ENCODE measurements around the gene NAPSA.
"Not testable (repeated sequence)": the region's sequence is repeated elsewhere in the genome, so short reads cannot be mapped to it uniquely, and the experiment has no call there.

Gene NAPSA

GRCh38 chr19:50361290-50362029 lies 4.0 kb downstream of the NAPSA start:
- H3K4me3 ChIP-seq (ENCODE audit: low read length in 2 of 2) = no peak overlapping the region
- H3K27me3 ChIP-seq (ENCODE audit: control insufficient read depth in 2 of 2, insufficient read depth in 2 of 2, low read length in 2 of 2) = no peaks in the 10 kb centered on the region
- H3K36me3 ChIP-seq (ENCODE audit: control insufficient read depth in 2 of 2, insufficient read depth in 2 of 2, low read length in 2 of 2) = no peaks in the 10 kb centered on the region
- no peak overlapping the region for H3K27ac ChIP-seq (ENCODE audit: low read depth in 2 of 2, low read length in 2 of 2)
- peaks cover 8 to 9% of the 10 kb centered on the region in 2 donors for H3K4me1 ChIP-seq (ENCODE audit: control insufficient read depth in 2 of 2, insufficient read depth in 2 of 2, low read length in 2 of 2)
- H3K9ac ChIP-seq (ENCODE audit: low read depth in 1 of 2, low read length in 2 of 2) = no peak overlapping the region
- no peaks in the 10 kb centered on the region for H3K9me3 ChIP-seq (ENCODE audit: control insufficient read depth in 2 of 2, low read length in 2 of 2)

- H3K36me3 ChIP-seq (ENCODE audit: control insufficient read depth in 2 of 2, insufficient read depth in 2 of 2, low read length in 2 of 2) = no peaks in the 10 kb centered on the region
- H3K9ac ChIP-seq (ENCODE audit: low read depth in 1 of 2, low read length in 2 of 2) = no peak overlapping the region
- no peaks in the 10 kb centered on the region for H3K9me3 ChIP-seq (ENCODE audit: control insufficient read depth in 2 of 2, low read length in 2 of 2)
- H3K27me3 ChIP-seq (ENCODE audit: control insufficient read depth in 2 of 2, insufficient read depth in 2 of 2, low read length in 2 of 2) = no peaks in the 10 kb centered on the region
- H3K4me1 ChIP-seq (ENCODE audit: control insufficient read depth in 2 of 2, insufficient read depth in 2 of 2, low read length in 2 of 2) = peaks cover 8 to 9% of the 10 kb centered on the region in 2 donors
- no peak overlapping the region for H3K27ac ChIP-seq (ENCODE audit: low read depth in 2 of 2, low read length in 2 of 2)
- no peak overlapping the region for H3K4me3 ChIP-seq (ENCODE audit: low read length in 2 of 2)
Observed at GRCh38 chr19:50359328-50359818, 6.1 kb downstream of the NAPSA start.

GRCh38 chr19:50358483-50359327 lies 6.7 kb downstream of the NAPSA start:
- peak overlapping the region; percentile 42 to 81 for H3K27ac ChIP-seq (ENCODE audit: low read depth in 2 of 2, low read length in 2 of 2)
- H3K36me3 ChIP-seq (ENCODE audit: control insufficient read depth in 2 of 2, insufficient read depth in 2 of 2, low read length in 2 of 2) = no peaks in the 10 kb centered on the region
- H3K9me3 ChIP-seq (ENCODE audit: control insufficient read depth in 2 of 2, low read length in 2 of 2) = no peaks in the 10 kb centered on the region
- peaks cover 8 to 9% of the 10 kb centered on the region in 2 donors for H3K4me1 ChIP-seq (ENCODE audit: control insufficient read depth in 2 of 2, insufficient read depth in 2 of 2, low read length in 2 of 2)
- no peaks in the 10 kb centered on the region for H3K27me3 ChIP-seq (ENCODE audit: control insufficient read depth in 2 of 2, insufficient read depth in 2 of 2, low read length in 2 of 2)
- H3K4me3 ChIP-seq (ENCODE audit: low read length in 2 of 2) = peak overlapping the region; percentile 65 to 73
- peak overlapping the region; percentile 34 to 54 for H3K9ac ChIP-seq (ENCODE audit: low read depth in 1 of 2, low read length in 2 of 2)

GRCh38 chr19:50357178-50358100 lies 8.0 kb downstream of the NAPSA start:
- H3K9ac ChIP-seq (ENCODE audit: low read depth in 1 of 2, low read length in 2 of 2) = peak overlapping the region; percentile 70 to 73
- H3K4me3 ChIP-seq (ENCODE audit: low read length in 2 of 2) = peak overlapping the region; percentile 65 to 78
- no peaks in the 10 kb centered on the region for H3K9me3 ChIP-seq (ENCODE audit: control insufficient read depth in 2 of 2, low read length in 2 of 2)
- H3K27me3 ChIP-seq (ENCODE audit: control insufficient read depth in 2 of 2, insufficient read depth in 2 of 2, low read length in 2 of 2) = no peaks in the 10 kb centered on the region
- H3K36me3 ChIP-seq (ENCODE audit: control insufficient read depth in 2 of 2, insufficient read depth in 2 of 2, low read length in 2 of 2) = no peaks in the 10 kb centered on the region
- H3K4me1 ChIP-seq (ENCODE audit: control insufficient read depth in 2 of 2, insufficient read depth in 2 of 2, low read length in 2 of 2) = peaks cover 8 to 9% of the 10 kb centered on the region in 2 donors
- peak overlapping the region; percentile 72 to 81 for H3K27ac ChIP-seq (ENCODE audit: low read depth in 2 of 2, low read length in 2 of 2)

- H3K4me3 ChIP-seq (ENCODE audit: low read length in 2 of 2) = no peak overlapping the region
- peak overlapping the region in 1 of 2 donors; percentile 70 for H3K9ac ChIP-seq (ENCODE audit: low read depth in 1 of 2, low read length in 2 of 2)
- no peaks in the 10 kb centered on the region for H3K27me3 ChIP-seq (ENCODE audit: control insufficient read depth in 2 of 2, insufficient read depth in 2 of 2, low read length in 2 of 2)
- H3K27ac ChIP-seq (ENCODE audit: low read depth in 2 of 2, low read length in 2 of 2) = no peak overlapping the region
- H3K4me1 ChIP-seq (ENCODE audit: control insufficient read depth in 2 of 2, insufficient read depth in 2 of 2, low read length in 2 of 2) = peaks cover 8 to 9% of the 10 kb centered on the region in 2 donors
- H3K9me3 ChIP-seq (ENCODE audit: control insufficient read depth in 2 of 2, low read length in 2 of 2) = no peaks in the 10 kb centered on the region
- H3K36me3 ChIP-seq (ENCODE audit: control insufficient read depth in 2 of 2, insufficient read depth in 2 of 2, low read length in 2 of 2) = no peaks in the 10 kb centered on the region
Observed at GRCh38 chr19:50356691-50357177, 8.7 kb downstream of the NAPSA start.

GRCh38 chr19:50353487-50353880 lies 12.0 kb downstream of the NAPSA start:
- not testable (repeated sequence) for H3K27me3 ChIP-seq (ENCODE audit: control insufficient read depth in 2 of 2, insufficient read depth in 2 of 2, low read length in 2 of 2); H3K9ac ChIP-seq (ENCODE audit: low read depth in 1 of 2, low read length in 2 of 2); H3K27ac ChIP-seq (ENCODE audit: low read depth in 2 of 2, low read length in 2 of 2); H3K36me3 ChIP-seq (ENCODE audit: control insufficient read depth in 2 of 2, insufficient read depth in 2 of 2, low read length in 2 of 2); H3K9me3 ChIP-seq (ENCODE audit: control insufficient read depth in 2 of 2, low read length in 2 of 2); H3K4me3 ChIP-seq (ENCODE audit: low read length in 2 of 2); H3K4me1 ChIP-seq (ENCODE audit: control insufficient read depth in 2 of 2, insufficient read depth in 2 of 2, low read length in 2 of 2)

- Histone ChIP-seq H3K4me1 (ENCODE audit: control insufficient read depth in 2 of 2, insufficient read depth in 2 of 2, low read length in 2 of 2) (peaks cover 1% of the 10 kb centered on the region in 2 donors), H3K9me3 (ENCODE audit: control insufficient read depth in 2 of 2, low read length in 2 of 2) (no peaks in the 10 kb centered on the region), H3K27ac (ENCODE audit: low read depth in 2 of 2, low read length in 2 of 2) (no peak overlapping the region)
Observed at GRCh38 chr19:50352242-50352641, 13.2 kb downstream of the NAPSA start.

GRCh38 chr19:50349277-50350057 lies 16.0 kb downstream of the NAPSA start:
- Histone ChIP-seq H3K4me1 (ENCODE audit: control insufficient read depth in 2 of 2, insufficient read depth in 2 of 2, low read length in 2 of 2) (no peaks in the 10 kb centered on the region), H3K27me3 (ENCODE audit: control insufficient read depth in 2 of 2, insufficient read depth in 2 of 2, low read length in 2 of 2) (no peaks in the 10 kb centered on the region), H3K27ac (ENCODE audit: low read depth in 2 of 2, low read length in 2 of 2) (no peak overlapping the region), H3K9ac (ENCODE audit: low read depth in 1 of 2, low read length in 2 of 2) (no peak overlapping the region), H3K9me3 (ENCODE audit: control insufficient read depth in 2 of 2, low read length in 2 of 2) (peaks cover 5% of the 10 kb centered on the region in 2 donors), H3K36me3 (ENCODE audit: control insufficient read depth in 2 of 2, insufficient read depth in 2 of 2, low read length in 2 of 2) (no peaks in the 10 kb centered on the region), H3K4me3 (ENCODE audit: low read length in 2 of 2) (no peak overlapping the region)

More at GRCh38 chr19:50352242-50352641, 13.2 kb downstream of the NAPSA start:
- Histone ChIP-seq H3K27me3 (ENCODE audit: control insufficient read depth in 2 of 2, insufficient read depth in 2 of 2, low read length in 2 of 2) (no peaks in the 10 kb centered on the region), H3K4me3 (ENCODE audit: low read length in 2 of 2) (no peak overlapping the region), H3K36me3 (ENCODE audit: control insufficient read depth in 2 of 2, insufficient read depth in 2 of 2, low read length in 2 of 2) (no peaks in the 10 kb centered on the region), H3K9ac (ENCODE audit: low read depth in 1 of 2, low read length in 2 of 2) (no peak overlapping the region)

GRCh38 chr19:50347089-50347581 lies 18.3 kb downstream of the NAPSA start:
- H3K4me1 ChIP-seq (ENCODE audit: control insufficient read depth in 2 of 2, insufficient read depth in 2 of 2, low read length in 2 of 2); H3K27ac ChIP-seq (ENCODE audit: low read depth in 2 of 2, low read length in 2 of 2); H3K9me3 ChIP-seq (ENCODE audit: control insufficient read depth in 2 of 2, low read length in 2 of 2); H3K9ac ChIP-seq (ENCODE audit: low read depth in 1 of 2, low read length in 2 of 2); H3K27me3 ChIP-seq (ENCODE audit: control insufficient read depth in 2 of 2, insufficient read depth in 2 of 2, low read length in 2 of 2); H3K36me3 ChIP-seq (ENCODE audit: control insufficient read depth in 2 of 2, insufficient read depth in 2 of 2, low read length in 2 of 2); H3K4me3 ChIP-seq (ENCODE audit: low read length in 2 of 2): not testable (repeated sequence)

All from mucosa of rectum (tissue), 2 donors.